MM.1S (cell line): ENCODE measurements around the gene C10orf67.

Experiments
- CTCF ChIP-seq: fragments of 300-600 bp; sonication (generic); IDR thresholded peaks from 2 replicates; pipeline ENCODE4 v1.5.1; 2016; ENCODE audit warnings: antibody characterized with exemption, low read length, mixed read lengths
- EZH2 ChIP-seq: fragments of 300-600 bp; sonication (generic); optimal IDR thresholded peaks from 2 replicates; pipeline ENCODE3; 2017; ENCODE audit warnings: low read depth, mild to moderate bottlenecking, antibody characterized with exemption, low read length, mixed read lengths
- EZH2phosphoT487 ChIP-seq: fragments of 300-600 bp; sonication (generic); IDR thresholded peaks from 2 replicates; pipeline ENCODE4 v1.6.1; 2018; ENCODE audit warnings: antibody characterized with exemption, low read length

GRCh38 chr10:23190872-23191763 is 153.5 kb downstream of the C10orf67 start:
- no peak for TF ChIP-seq EZH2
- TF ChIP-seq CTCF = no peak
- no peak for TF ChIP-seq EZH2phosphoT487
